Coronary artery (tissue), 2 donors: ENCODE data around the gene HECW1.

Experiments used
- DNase-seq: peaks from one replicate; pipeline ENCODE4 v3.0.0-alpha.2; 2017; ENCODE audit warnings: low spot score
- H3K27ac ChIP-seq, 2 donors: fragments of 200-600 bp; sonication (generic); one replicate each; pipeline ENCODE4 v1.5.1; 2016 to 2019
- H3K4me3 ChIP-seq: fragments of 200-600 bp; sonication (generic); 2 replicates; pipeline ENCODE4 v1.5.1; 2016; ENCODE audit warnings: mild to moderate bottlenecking, moderate library complexity
- CTCF ChIP-seq: fragments of 200-600 bp; sonication (generic); IDR thresholded peaks from one replicate; pipeline ENCODE4 v1.5.1; 2019; ENCODE audit warnings: antibody characterized with exemption

Gene HECW1

GRCh38 chr7:43311052-43311451 is 198.6 kb downstream of the HECW1 start:
- no peak for TF ChIP-seq CTCF
- no peak overlapping the region for H3K27ac ChIP-seq
- no peak for DNase-seq
- H3K4me3 ChIP-seq = no peak overlapping the region

- no peak for DNase-seq
- Histone ChIP-seq H3K27ac (no peak overlapping the region), H3K4me3 (no peak overlapping the region)
- TF ChIP-seq CTCF = no peak
These were observed 199.2 kb downstream of the HECW1 start for GRCh38 chr7:43311694-43312093.

- TF ChIP-seq CTCF = no peak
- DNase-seq = no peak
- Histone ChIP-seq H3K4me3 (no peak overlapping the region), H3K27ac (no peak overlapping the region)
These were observed 201.4 kb downstream of the HECW1 start for GRCh38 chr7:43313628-43314378.

- TF ChIP-seq CTCF = no peak
- no peak for DNase-seq
- Histone ChIP-seq H3K27ac (no peak overlapping the region), H3K4me3 (no peak overlapping the region)
These were observed 202.1 kb downstream of the HECW1 start for GRCh38 chr7:43314379-43315158.

- DNase-seq = no peak
- Histone ChIP-seq H3K27ac (no peak overlapping the region), H3K4me3 (no peak overlapping the region)
- no peak for TF ChIP-seq CTCF
These were observed 204.6 kb downstream of the HECW1 start for GRCh38 chr7:43317075-43317474.

GRCh38 chr7:43318188-43318770 is 205.8 kb downstream of the HECW1 start:
- DNase-seq = no peak
- no peak overlapping the region for H3K4me3 ChIP-seq
- no peak for TF ChIP-seq CTCF
- H3K27ac ChIP-seq = no peak overlapping the region
